Esophagus squamous epithelium (tissue), 4 donors: ENCODE measurements around the gene MAST3.

Experiments used
- CTCF ChIP-seq, 6 experiments: fragments of 450-650 bp in 4 of 6; fragments of 200-600 bp in 2 of 6; sonication (generic) in 2 of 6; IDR thresholded peaks; one replicate each; pipeline ENCODE4 v1.5.1; 2016 to 2019; ENCODE audit warnings: antibody characterized with exemption in 6 of 6, mild to moderate bottlenecking in 4 of 6, moderate library complexity in 4 of 6
- POLR2A ChIP-seq, 4 donors: fragments of 450-650 bp; IDR thresholded peaks; one replicate each; pipeline ENCODE4 v1.6.1; 2017; ENCODE audit warnings: antibody characterized with exemption in 4 of 4, mild to moderate bottlenecking in 4 of 4, moderate library complexity in 3 of 4

GRCh38 chr19:18191640-18192062 is 94.1 kb downstream of the MAST3 start:
- TF ChIP-seq CTCF (IDR thresholded peaks at IDR 0.05) (no peak), POLR2A (IDR thresholded peaks at IDR 0.05) (no peak)
